K562 (cell line): ENCODE measurements around the gene ZFP69B. TPM values are rescaled to one million over a fixed set of nuclear protein-coding genes. Genes with fewer than 3 reads are reported as not detected.

Source experiments
- CREB3L1 ChIP-seq: fragments of 450-650 bp; IDR thresholded peaks from 2 replicates; pipeline ENCODE4 v1.6.1; 2014; ENCODE audit warnings: low read depth, mild to moderate bottlenecking, moderate library complexity, borderline replicate concordance
- CTBP1 ChIP-seq: fragments of 450-650 bp; IDR thresholded peaks from 2 replicates; pipeline ENCODE4 v1.6.1; 2016; ENCODE audit warnings: borderline replicate concordance
- CTCF ChIP-seq, 3 experiments: IDR thresholded peaks in 2 of 3; conservative IDR thresholded peaks in 1 of 3; 2 replicates each; pipeline ENCODE4 v1.5.1; 2011 to 2012; ENCODE audit warnings: low read length in 3 of 3, mild to moderate bottlenecking in 3 of 3, control low read depth in 2 of 3, improper control_type of control experiment in 1 of 3, inconsistent platforms in 1 of 3, low read depth in 1 of 3, mixed read lengths in 1 of 3, moderate library complexity in 1 of 3; ENCODE audit not compliant: insufficient read depth in 2 of 3
- ELF2 ChIP-seq: fragments of 250-450 bp; sonication (Bioruptor Pico); IDR thresholded peaks from 2 replicates; pipeline ENCODE4 v1.5.0; 2021; ENCODE audit warnings: mild to moderate bottlenecking
- ESRRA ChIP-seq: fragments of 450-650 bp; IDR thresholded peaks from 2 replicates; pipeline ENCODE4 v1.6.1; 2014; ENCODE audit warnings: low read depth, mild to moderate bottlenecking, moderate library complexity, borderline replicate concordance
- HCFC1 ChIP-seq: IDR thresholded peaks from 2 replicates; pipeline ENCODE4 v1.6.1; 2012; ENCODE audit warnings: low read depth, low read length, improper control_type of control experiment
- HDAC1 ChIP-seq, 2 experiments: fragments of 450-650 bp; IDR thresholded peaks; 2 replicates each; pipeline ENCODE4 v1.6.1; 2016 to 2017; ENCODE audit warnings: inconsistent platforms in 1 of 2, mild to moderate bottlenecking in 1 of 2, moderate library complexity in 1 of 2
- KDM1A ChIP-seq, 2 experiments: fragments of 450-650 bp; IDR thresholded peaks; 2 replicates each; pipeline ENCODE4 v1.6.1; 2016; ENCODE audit warnings: mild to moderate bottlenecking in 2 of 2
- MNT ChIP-seq, 2 experiments: fragments of 450-650 bp; conservative IDR thresholded peaks; 2 replicates each; pipeline ENCODE4 v1.6.1; 2017; ENCODE audit warnings: mild to moderate bottlenecking in 2 of 2, moderate library complexity in 2 of 2
- PRDM10 ChIP-seq: fragments of 450-650 bp; IDR thresholded peaks from 2 replicates; pipeline ENCODE4 v1.6.1; 2018; ENCODE audit not compliant: partially characterized antibody
- TFAP4 ChIP-seq: sonication (generic); formaldehyde crosslinking; IDR thresholded peaks from 2 replicates; pipeline ENCODE4 v1.8.0; 2022; ENCODE audit warnings: missing genetic modification reagents, mild to moderate bottlenecking, moderate library complexity, borderline replicate concordance
- ZFX ChIP-seq: sonication (generic); formaldehyde crosslinking; IDR thresholded peaks from 2 replicates; pipeline ENCODE4 v1.8.0; 2022; ENCODE audit warnings: mild to moderate bottlenecking, missing genetic modification reagents, moderate library complexity
- ZNF143 ChIP-seq: sonication (generic); formaldehyde crosslinking; IDR thresholded peaks from 2 replicates; pipeline ENCODE4 v1.9.0; 2022; ENCODE audit warnings: mild to moderate bottlenecking, missing genetic modification reagents
- ZNF740 ChIP-seq, 3 experiments: fragments of 200-800 bp in 1 of 3; sonication (Bioruptor generic) in 1 of 3; sonication (generic) in 1 of 3; formaldehyde crosslinking in 1 of 3; IDR thresholded peaks; 2 replicates each; pipeline versions ENCODE4 v1.6.1 to v1.8.0; 2016 to 2022; ENCODE audit warnings: mild to moderate bottlenecking in 2 of 3, missing compliant biosample characterization in 2 of 3, missing genetic modification characterization in 2 of 3, missing genetic modification reagents in 1 of 3
- polyA plus RNA-seq, 8 experiments: library from polyadenylated mRNA; depleted of rRNA in 4 of 8; stranded (reverse) in 5 of 8; unstranded in 3 of 8; fragments of >200 nt; fragmentation: Nextera tagmentation in 2 of 8; fragmentation: Illumina TruSeq in 1 of 8; extraction: Ambion mirVana in 2 of 8; extraction: Trizol in 1 of 8; gene quantifications; 2 replicates each; pipeline versions ENCODE4 v1.2.1 to v1.2.3, GENCODE V29; 2011 to 2014; ENCODE audit warnings: inconsistent platforms in 1 of 8, missing spikeins in 1 of 8
- total RNA-seq, 7 experiments: library from RNA; depleted of rRNA in 6 of 7; stranded (reverse); fragments of >200 nt in 6 of 7; fragmentation: Illumina TruSeq in 2 of 7; extraction: Trizol in 2 of 7; gene quantifications; 2 replicates each; pipeline versions ENCODE4 v1.2.1 to v1.2.3, GENCODE V29; 2011 to 2021; ENCODE audit warnings: low replicate concordance in 1 of 7

Gene ZFP69B
- total and polyA plus RNA-seq, 9 of the 15 experiments (the other 6 are each of a cell fraction or from before 2014, with no cell fraction given): 1.6 to 10.3 (median 8.4) TPM

- peak; percentile 10 for TF ChIP-seq PRDM10
- TF ChIP-seq ELF2 (CRISPR knock-in tag): 0 out of 2 replicates have a peak, but pooled peaks have one; percentile 52
- TF ChIP-seq ESRRA: 0 out of 2 replicates have a peak, but pooled peaks have one; percentile 43
- peak; percentile 25 to 27; a peak in 1 of 4 replicates for TF ChIP-seq KDM1A (IDR thresholded peaks at IDR 0.05)
- TF ChIP-seq ZNF740 (CRISPR knock-in tag; IDR thresholded peaks at IDR 0.05): peak; percentile 13; the same call in 1 of the 2 replicates
- TF ChIP-seq ZNF740 (tag; IDR thresholded peaks at IDR 0.05): no peak
- TF ChIP-seq MNT (conservative IDR thresholded peaks at IDR 0.05): peak; percentile 46 to 83; a peak in 3 of 4 replicates
- TF ChIP-seq CTCF (IDR thresholded peaks at IDR 0.05 in 2 of 3, conservative IDR thresholded peaks at IDR 0.05 in 1 of 3; ENCODE audit: insufficient read depth in 2 of 3, low read depth in 1 of 3, low read length in 3 of 3): peak; percentile 14 to 23 (median 18); a peak in 1 of 6 replicates
- peak; percentile 54; the same call in 1 of the 2 replicates for TF ChIP-seq HCFC1
- TF ChIP-seq HDAC1 (IDR thresholded peaks at IDR 0.05): peak; percentile 44 to 70; a peak in 2 of 4 replicates
- peak; percentile 63 for TF ChIP-seq TFAP4 (CRISPR knock-in tag)
- peak; percentile 98 for TF ChIP-seq CTBP1
- peak; percentile 71 for TF ChIP-seq ZNF143 (CRISPR knock-in tag)
- peak; percentile 74 for TF ChIP-seq CREB3L1
- peak; percentile 80 for TF ChIP-seq ZFX
Observed at GRCh38 chr1:40449684-40450494, at the start of gene ZFP69B (continued).
